Measurements from ENCODE around the gene STXBP1.
A peak's percentile ranks its signal among the peaks of the same experiment; 100 is the strongest.

DNA sequence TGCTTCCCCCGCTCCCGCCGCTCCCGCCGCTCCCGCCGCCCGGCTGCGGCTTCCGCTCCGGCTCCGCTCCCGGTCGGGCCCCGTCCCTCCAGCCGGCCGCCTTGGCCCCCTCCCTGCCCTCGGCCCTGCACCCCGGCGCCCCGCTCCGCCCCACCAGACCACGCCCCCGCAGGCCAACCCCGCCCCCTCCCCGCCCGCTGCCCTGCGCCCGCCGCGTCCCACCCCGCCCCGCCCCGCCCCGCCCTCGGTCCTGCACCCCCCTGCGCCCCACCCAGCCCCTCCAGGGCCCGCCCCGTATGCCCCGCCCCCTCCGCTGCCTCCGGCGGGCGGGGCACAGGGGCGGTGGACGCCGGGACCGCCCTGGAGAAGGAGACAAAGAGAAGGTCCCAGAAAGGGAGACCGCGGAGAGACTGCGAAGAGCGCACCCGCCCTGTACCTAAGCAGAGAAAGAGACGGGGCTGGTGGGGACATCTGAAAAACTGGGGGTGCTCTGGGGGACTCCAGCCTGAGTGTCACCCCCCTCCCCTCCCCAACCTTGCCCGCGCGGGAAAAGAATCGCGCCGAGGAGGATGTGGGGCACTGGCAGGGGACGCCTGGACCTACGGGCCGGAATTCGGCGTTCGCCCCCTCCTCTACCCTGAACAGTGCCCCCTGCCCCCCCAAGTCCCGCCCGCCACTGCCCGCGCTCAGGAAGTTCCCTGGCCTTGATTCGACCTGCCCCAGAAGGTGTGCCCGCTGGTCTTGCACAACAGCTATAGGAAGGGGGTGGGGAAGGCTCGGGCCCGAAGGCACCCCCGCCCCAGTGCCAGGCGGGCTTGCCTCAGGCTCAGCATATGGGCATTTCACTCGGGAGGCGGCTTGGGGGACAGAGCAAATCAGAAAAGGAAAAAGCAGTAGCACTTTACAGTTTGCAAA lies 42.8 kb upstream of the STXBP1 start:
- TF ChIP-seq, protein P1, sequence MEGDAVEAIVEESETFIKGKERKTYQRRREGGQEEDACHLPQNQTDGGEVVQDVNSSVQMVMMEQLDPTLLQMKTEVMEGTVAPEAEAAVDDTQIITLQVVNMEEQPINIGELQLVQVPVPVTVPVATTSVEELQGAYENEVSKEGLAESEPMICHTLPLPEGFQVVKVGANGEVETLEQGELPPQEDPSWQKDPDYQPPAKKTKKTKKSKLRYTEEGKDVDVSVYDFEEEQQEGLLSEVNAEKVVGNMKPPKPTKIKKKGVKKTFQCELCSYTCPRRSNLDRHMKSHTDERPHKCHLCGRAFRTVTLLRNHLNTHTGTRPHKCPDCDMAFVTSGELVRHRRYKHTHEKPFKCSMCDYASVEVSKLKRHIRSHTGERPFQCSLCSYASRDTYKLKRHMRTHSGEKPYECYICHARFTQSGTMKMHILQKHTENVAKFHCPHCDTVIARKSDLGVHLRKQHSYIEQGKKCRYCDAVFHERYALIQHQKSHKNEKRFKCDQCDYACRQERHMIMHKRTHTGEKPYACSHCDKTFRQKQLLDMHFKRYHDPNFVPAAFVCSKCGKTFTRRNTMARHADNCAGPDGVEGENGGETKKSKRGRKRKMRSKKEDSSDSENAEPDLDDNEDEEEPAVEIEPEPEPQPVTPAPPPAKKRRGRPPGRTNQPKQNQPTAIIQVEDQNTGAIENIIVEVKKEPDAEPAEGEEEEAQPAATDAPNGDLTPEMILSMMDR (IDR thresholded peaks at IDR 0.05 in 4 of 5, conservative IDR thresholded peaks at IDR 0.05 in 1 of 5) = no peak
- TF ChIP-seq POLR2A (IDR thresholded peaks at IDR 0.05) = peak; percentile 36 to 49

Data from gastrocnemius medialis (tissue), 4 donors.